GM12892 (cell line): Measurements from ENCODE around the gene PLEKHH2.

Source experiments
- POLR2A ChIP-seq: IDR thresholded peaks from 2 replicates; pipeline ENCODE4 v1.6.1; 2011; ENCODE audit warnings: low read depth, low read length, control low read depth
- POLR2AphosphoS5 ChIP-seq: IDR thresholded peaks from 2 replicates; pipeline ENCODE4 v1.6.1; 2011; ENCODE audit warnings: low read depth, low read length, control low read depth
- TAF1 ChIP-seq: IDR thresholded peaks from 2 replicates; pipeline ENCODE4 v1.6.1; 2011; ENCODE audit warnings: low read depth, mild to moderate bottlenecking, control low read depth, low read length, borderline replicate concordance

- TF ChIP-seq POLR2A (no peak), POLR2AphosphoS5 (no peak), TAF1 (no peak)
These were observed 114.5 kb downstream of the PLEKHH2 start for GRCh38 chr2:43751476-43751990.
